ENCODE data around the gene SIRT4. TPM values are rescaled to one million over a fixed set of nuclear protein-coding genes. Genes with fewer than 3 reads are reported as not detected.
A peak's percentile ranks its signal among the peaks of the same experiment; 100 is the strongest.

The SIRT4 gene
- total RNA-seq, 1 experiment from 2014 or later = 2.8 TPM

DNA sequence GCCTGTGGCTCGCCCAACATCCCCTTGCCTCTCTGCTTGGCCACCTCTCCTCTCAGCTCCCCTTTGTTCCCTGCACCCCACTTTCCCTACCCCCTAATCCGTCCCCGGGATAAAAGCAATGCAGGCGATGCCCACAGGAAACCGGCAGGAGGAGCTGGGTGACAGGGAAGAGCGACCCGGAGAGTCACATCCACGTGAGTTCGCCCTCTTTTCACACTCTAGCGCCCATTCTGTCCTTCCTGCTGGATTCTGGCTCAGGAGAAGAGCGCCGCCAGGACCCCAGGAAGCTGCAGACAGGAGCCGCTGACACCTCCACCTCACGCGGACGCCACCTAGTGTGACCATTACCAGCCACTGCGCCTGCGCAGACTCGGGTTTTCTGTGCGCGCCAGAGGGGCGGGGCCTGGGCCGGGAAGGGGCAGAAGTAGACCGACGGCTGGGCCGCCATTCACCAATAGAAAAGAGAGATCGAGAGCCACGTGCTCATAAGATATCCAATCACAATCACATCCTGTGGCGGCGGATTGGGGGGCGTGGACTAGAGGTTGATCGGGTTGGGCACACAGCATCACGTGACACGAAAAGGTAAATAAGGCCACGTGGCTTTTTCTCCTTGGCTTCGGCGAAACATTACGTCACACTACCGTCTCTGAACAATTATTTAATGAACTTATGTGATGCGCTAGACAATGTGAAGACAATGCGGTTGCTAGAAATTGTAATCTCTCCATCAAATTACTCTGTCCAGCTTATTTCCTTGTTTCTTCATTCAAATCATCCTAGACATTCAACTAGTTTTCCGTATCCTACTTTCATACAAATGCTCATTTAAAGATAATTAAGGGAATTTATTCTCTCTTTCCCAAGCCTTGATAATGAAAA, 15.3 kb downstream of the SIRT4 start:
- POLR2A ChIA-PET = interaction anchor here (1.7 to 2.0 kb wide), 2 partner anchors 24 to 26 kb away, joined by 10 to 12 read pairs; partner anchors contain the start of genes RNU4-1 and RNU4-2
- Histone ChIP-seq H3K9ac (ENCODE audit: low read length) (peak overlapping the region; percentile 65), H3K4me1 (ENCODE audit: control insufficient read depth in 1 of 2, insufficient read depth in 2 of 2, low read length in 2 of 2) (peaks cover 2 to 15% of the 10 kb centered on the region in 2 experiments; a peak in 1 of 4 replicates), H3K9me2 (ENCODE audit: insufficient read depth) (no peaks in the 10 kb centered on the region), H3K27me3 (ENCODE audit: insufficient read depth, low read length) (no peaks in the 10 kb centered on the region), H3K4me3 (replicated peaks in 1 of 2; ENCODE audit: low read depth in 1 of 2, low read length in 2 of 2) (peak overlapping the region; percentile 65 to 70), H3K4me2 (ENCODE audit: low read length) (peak overlapping the region; percentile 87), H2AFZ (ENCODE audit: low read depth, low read length, poor library complexity, severe bottlenecking) (peak overlapping the region; percentile 87), H3K79me2 (ENCODE audit: insufficient read depth, low read length) (no peaks in the 10 kb centered on the region), H4K20me1 (ENCODE audit: insufficient read depth) (no peaks in the 10 kb centered on the region), H3K27ac (ENCODE audit: low read depth, low read length) (peak overlapping the region; percentile 55), H3K9me3 (ENCODE audit: control insufficient read depth in 1 of 2, insufficient read depth in 1 of 2, low read depth in 1 of 2, low read length in 2 of 2) (no peaks in the 10 kb centered on the region), H3K36me3 (ENCODE audit: control insufficient read depth in 1 of 2, insufficient read depth in 2 of 2, low read length in 2 of 2) (no peaks in the 10 kb centered on the region)
- ATAC-seq = peak; percentile 98
- RAD21 ChIA-PET (ENCODE audit: low non-redundant PET in 1 of 2, low total read pairs in 2 of 2, uncharacterized antibody in 2 of 2, unreplicated experiment in 2 of 2) = no interaction called here
- intact Hi-C loops (cut with micrococcal nuclease) = no loop called here
- TF ChIP-seq FOSL1 (IDR thresholded peaks at IDR 0.05; ENCODE audit: low read depth) (no peak), SIN3A (IDR thresholded peaks at IDR 0.05; ENCODE audit: low read depth) (peak; percentile 82; the same call in 1 of the 2 replicates), POLR2AphosphoS5 (IDR thresholded peaks at IDR 0.05; ENCODE audit: low read depth, low read length) (peak; percentile 92), CEBPB (IDR thresholded peaks at IDR 0.05; ENCODE audit: low read depth) (peak; percentile 28; the same call in 1 of the 2 replicates), CTCF (IDR thresholded peaks at IDR 0.05 in 2 of 3, conservative IDR thresholded peaks at IDR 0.05 in 1 of 3; ENCODE audit: borderline replicate concordance in 1 of 3, insufficient read depth in 1 of 3, low read depth in 2 of 3, low read length in 2 of 3) (peak; percentile 45 to 87 (median 57)), RAD21 (IDR thresholded peaks at IDR 0.05; ENCODE audit: low read depth) (no peak), EZH2 (IDR thresholded peaks at IDR 0.05) (no peak), SP1 (IDR thresholded peaks at IDR 0.05; ENCODE audit: low read depth) (peak; percentile 87), CBX3 (IDR thresholded peaks at IDR 0.05; ENCODE audit: low read depth) (peak; percentile 71; the same call in 1 of the 2 replicates), JUND (IDR thresholded peaks at IDR 0.05) (no peak), YY1 (IDR thresholded peaks at IDR 0.05; ENCODE audit: extremely low read depth, insufficient replicate concordance, low read depth, low read length) (peak; percentile 65), MAX (IDR thresholded peaks at IDR 0.05) (peak; percentile 100), POLR2A (IDR thresholded peaks at IDR 0.05; ENCODE audit: borderline replicate concordance, extremely low read depth, insufficient read depth, insufficient read length) (peak; percentile 82), ATF3 (IDR thresholded peaks at IDR 0.05) (no peak), SRF (IDR thresholded peaks at IDR 0.05; ENCODE audit: low read depth) (no peak), REST (IDR thresholded peaks at IDR 0.05; ENCODE audit: low read depth) (no peak), ZBTB33 (IDR thresholded peaks at IDR 0.05; ENCODE audit: extremely low read depth, insufficient replicate concordance, low read length) (no peak), EGR1 (IDR thresholded peaks at IDR 0.05; ENCODE audit: low read depth) (no peak)
- no TSS peak for BruUV-seq (replicated peaks)
- CTCF ChIA-PET = interaction anchor here (0.7 to 1.2 kb wide), 2 partner anchors 15 to 331 kb away, joined by 3 to 6 read pairs; partner anchors contain the start of gene SIRT4
- DNase-seq (ENCODE audit: low read depth, low spot score) = peak; percentile 99

All from HCT116 (cell line).